Right lobe of liver (tissue), 4 donors: ENCODE data around the gene AP3S2.

Experiments used
- POLR2A ChIP-seq: fragments of 450-650 bp; IDR thresholded peaks from one replicate; pipeline ENCODE4 v1.6.1; 2017; ENCODE audit warnings: antibody characterized with exemption, mild to moderate bottlenecking
- TF ChIP-seq, protein P1 (sequence below), 4 donors: fragments of 200-600 bp in 3 of 4; fragments of 450-650 bp in 1 of 4; IDR thresholded peaks; one replicate each; pipeline versions ENCODE4 v1.5.1 to v1.8.0; 2016 to 2022; ENCODE audit warnings: antibody characterized with exemption in 4 of 4, mild to moderate bottlenecking in 2 of 4
- donor health status: DM: no; HTN: no; CAD: no.
- donor health status: DM: no; HTN: no; CAD: no.
- donor health status: DM: no; HTN: yes; CAD: no.

GRCh38 chr15:89787944-89788343 is 105.8 kb downstream of the AP3S2 start:
- no peak for TF ChIP-seq POLR2A
- TF ChIP-seq, protein P1, sequence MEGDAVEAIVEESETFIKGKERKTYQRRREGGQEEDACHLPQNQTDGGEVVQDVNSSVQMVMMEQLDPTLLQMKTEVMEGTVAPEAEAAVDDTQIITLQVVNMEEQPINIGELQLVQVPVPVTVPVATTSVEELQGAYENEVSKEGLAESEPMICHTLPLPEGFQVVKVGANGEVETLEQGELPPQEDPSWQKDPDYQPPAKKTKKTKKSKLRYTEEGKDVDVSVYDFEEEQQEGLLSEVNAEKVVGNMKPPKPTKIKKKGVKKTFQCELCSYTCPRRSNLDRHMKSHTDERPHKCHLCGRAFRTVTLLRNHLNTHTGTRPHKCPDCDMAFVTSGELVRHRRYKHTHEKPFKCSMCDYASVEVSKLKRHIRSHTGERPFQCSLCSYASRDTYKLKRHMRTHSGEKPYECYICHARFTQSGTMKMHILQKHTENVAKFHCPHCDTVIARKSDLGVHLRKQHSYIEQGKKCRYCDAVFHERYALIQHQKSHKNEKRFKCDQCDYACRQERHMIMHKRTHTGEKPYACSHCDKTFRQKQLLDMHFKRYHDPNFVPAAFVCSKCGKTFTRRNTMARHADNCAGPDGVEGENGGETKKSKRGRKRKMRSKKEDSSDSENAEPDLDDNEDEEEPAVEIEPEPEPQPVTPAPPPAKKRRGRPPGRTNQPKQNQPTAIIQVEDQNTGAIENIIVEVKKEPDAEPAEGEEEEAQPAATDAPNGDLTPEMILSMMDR (IDR thresholded peaks at IDR 0.05), result no peak
